ENCODE data around the gene SOX21. TPM values are rescaled to one million over a fixed set of nuclear protein-coding genes. Genes with fewer than 3 reads are reported as not detected.

SOX21 gene
- total RNA-seq, 1 donor from 2014 or later, result not detected

DNA sequence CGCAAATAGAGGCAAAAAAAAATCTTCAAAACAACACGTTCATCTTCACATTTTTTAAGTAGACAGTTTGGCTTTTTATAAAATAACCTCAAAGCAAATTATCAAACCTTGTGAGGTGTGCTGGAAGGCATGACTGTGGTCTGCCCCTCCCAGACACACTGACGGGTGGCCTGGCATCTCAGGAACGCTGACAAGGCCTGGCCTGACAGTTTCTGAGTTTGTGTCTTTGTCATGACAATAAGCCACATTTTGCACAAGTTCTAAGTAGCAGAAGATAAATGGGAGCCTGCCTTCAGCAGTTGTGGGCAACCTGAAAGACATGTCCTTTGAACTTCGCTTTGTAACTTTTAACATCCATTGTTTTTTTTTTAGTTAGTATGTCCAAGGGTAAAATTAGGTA, 38.5 kb downstream of the SOX21 start:
- Histone ChIP-seq H3K27ac (no peak overlapping the region), H3K36me3 (no peaks in the 10 kb centered on the region), H3K9me3 (no peaks in the 10 kb centered on the region), H3K4me1 (no peaks in the 10 kb centered on the region), H3K4me3 (no peak overlapping the region), H3K27me3 (no peaks in the 10 kb centered on the region)
- TF ChIP-seq, protein P1, sequence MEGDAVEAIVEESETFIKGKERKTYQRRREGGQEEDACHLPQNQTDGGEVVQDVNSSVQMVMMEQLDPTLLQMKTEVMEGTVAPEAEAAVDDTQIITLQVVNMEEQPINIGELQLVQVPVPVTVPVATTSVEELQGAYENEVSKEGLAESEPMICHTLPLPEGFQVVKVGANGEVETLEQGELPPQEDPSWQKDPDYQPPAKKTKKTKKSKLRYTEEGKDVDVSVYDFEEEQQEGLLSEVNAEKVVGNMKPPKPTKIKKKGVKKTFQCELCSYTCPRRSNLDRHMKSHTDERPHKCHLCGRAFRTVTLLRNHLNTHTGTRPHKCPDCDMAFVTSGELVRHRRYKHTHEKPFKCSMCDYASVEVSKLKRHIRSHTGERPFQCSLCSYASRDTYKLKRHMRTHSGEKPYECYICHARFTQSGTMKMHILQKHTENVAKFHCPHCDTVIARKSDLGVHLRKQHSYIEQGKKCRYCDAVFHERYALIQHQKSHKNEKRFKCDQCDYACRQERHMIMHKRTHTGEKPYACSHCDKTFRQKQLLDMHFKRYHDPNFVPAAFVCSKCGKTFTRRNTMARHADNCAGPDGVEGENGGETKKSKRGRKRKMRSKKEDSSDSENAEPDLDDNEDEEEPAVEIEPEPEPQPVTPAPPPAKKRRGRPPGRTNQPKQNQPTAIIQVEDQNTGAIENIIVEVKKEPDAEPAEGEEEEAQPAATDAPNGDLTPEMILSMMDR (IDR thresholded peaks at IDR 0.05), result no peak
- no peak for DNase-seq (ENCODE audit: low spot score in 2 of 2)
- intact Hi-C loops (cut with DNase I), result no loop called here

DNA sequence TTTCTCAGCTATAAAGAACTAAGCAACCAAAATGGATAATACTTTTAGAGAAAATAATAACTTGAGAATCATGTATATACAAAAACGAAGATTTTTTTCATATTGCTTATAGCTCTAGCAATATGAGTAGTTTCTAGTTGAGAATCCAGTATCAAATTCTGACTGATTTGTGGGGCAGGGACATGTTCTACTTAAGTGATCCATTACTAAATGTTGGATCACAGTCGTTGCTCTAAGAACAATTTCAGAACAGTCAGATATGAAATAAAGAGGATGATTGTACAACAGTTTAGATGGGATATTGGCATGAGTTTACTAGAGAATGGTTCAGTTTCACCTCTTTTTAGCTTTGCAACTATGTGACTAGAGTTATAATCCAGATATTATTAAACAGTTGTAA, 39.9 kb downstream of the SOX21 start:
- no peaks in the 10 kb centered on the region for H3K4me1 ChIP-seq
- H3K9me3 ChIP-seq, result no peaks in the 10 kb centered on the region
- DNase-seq (ENCODE audit: low spot score in 2 of 2), result no peak
- H3K4me3 ChIP-seq, result no peak overlapping the region
- no peak overlapping the region for H3K27ac ChIP-seq
- TF ChIP-seq, protein P1 (IDR thresholded peaks at IDR 0.05), result no peak
- H3K27me3 ChIP-seq, result no peaks in the 10 kb centered on the region
- intact Hi-C loops (cut with DNase I), result no loop called here
- H3K36me3 ChIP-seq, result no peaks in the 10 kb centered on the region

DNA sequence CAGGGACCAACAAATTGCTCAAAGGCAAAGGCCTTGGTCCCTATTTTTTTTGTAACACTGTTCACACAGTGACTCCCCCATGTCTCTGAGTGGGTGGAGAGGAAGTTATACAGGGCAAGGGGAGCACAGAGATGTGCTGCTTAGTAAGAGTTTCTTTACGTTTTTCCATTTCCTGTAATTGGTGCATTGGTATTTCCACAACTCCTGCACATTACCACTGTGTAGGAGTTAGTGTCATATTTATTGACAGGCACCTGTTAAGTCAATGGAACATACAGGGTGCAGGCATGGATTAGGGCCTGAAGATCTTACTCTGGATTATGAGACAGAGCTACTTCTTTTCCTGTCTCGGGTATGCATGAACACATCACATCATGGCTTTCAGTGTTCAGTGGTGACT, 45.2 kb downstream of the SOX21 start:
- Histone ChIP-seq H3K4me3 (no peak overlapping the region), H3K27me3 (no peaks in the 10 kb centered on the region), H3K9me3 (no peaks in the 10 kb centered on the region), H3K36me3 (no peaks in the 10 kb centered on the region), H3K27ac (no peak overlapping the region), H3K4me1 (no peaks in the 10 kb centered on the region)
- TF ChIP-seq, protein P1 (IDR thresholded peaks at IDR 0.05), result no peak
- intact Hi-C loops (cut with DNase I), result no loop called here
- DNase-seq (ENCODE audit: low spot score in 2 of 2), result no peak

DNA sequence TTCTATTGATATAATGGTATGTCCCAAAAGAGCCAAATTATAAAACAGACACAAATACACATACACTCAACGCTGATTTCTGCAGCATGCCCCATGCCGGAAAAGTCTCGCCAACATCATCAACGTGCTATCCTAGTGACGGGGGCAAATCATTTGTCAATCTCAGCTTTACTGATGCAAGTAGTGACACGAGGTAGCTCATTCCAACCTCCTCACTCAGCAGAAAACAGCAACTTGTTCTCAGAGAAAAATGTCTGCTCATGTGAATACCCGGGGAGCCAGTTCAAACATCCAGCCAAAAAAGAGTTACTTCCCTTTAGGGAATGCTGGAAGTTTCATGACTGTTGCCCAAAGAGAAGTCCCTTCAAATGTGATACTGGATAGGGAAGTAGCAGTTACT, 46.3 kb downstream of the SOX21 start:
- H3K4me1 ChIP-seq, result no peaks in the 10 kb centered on the region
- H3K27me3 ChIP-seq, result no peaks in the 10 kb centered on the region
- TF ChIP-seq, protein P1 (IDR thresholded peaks at IDR 0.05), result no peak
- H3K4me3 ChIP-seq, result no peak overlapping the region
- H3K9me3 ChIP-seq, result no peaks in the 10 kb centered on the region
- no peak overlapping the region for H3K27ac ChIP-seq
- no peak for DNase-seq (ENCODE audit: low spot score in 2 of 2)
- intact Hi-C loops (cut with DNase I), result no loop called here
- H3K36me3 ChIP-seq, result no peaks in the 10 kb centered on the region

DNA sequence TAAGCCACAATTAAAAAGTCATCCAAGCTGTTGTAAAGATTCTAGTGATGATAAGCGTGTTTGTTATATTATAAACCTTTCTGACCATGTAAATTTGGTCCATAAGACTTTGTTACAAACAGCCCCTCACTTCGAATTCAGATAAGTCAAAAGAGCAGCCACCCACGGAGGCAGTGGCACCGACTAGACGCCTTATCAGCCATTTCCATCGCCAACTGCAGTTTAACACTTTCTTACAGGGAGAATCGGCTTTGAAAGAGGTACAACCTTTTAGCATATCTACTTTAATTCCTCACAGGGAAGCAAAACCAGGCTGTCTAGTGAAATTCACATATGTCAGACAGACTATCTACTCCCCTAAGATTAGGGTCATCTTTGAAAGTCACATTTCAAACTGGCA, 47.5 kb downstream of the SOX21 start:
- Histone ChIP-seq H3K4me3 (no peak overlapping the region), H3K4me1 (no peaks in the 10 kb centered on the region), H3K27ac (no peak overlapping the region), H3K9me3 (no peaks in the 10 kb centered on the region), H3K36me3 (no peaks in the 10 kb centered on the region), H3K27me3 (no peaks in the 10 kb centered on the region)
- no peak for DNase-seq (ENCODE audit: low spot score in 2 of 2)
- TF ChIP-seq, protein P1 (IDR thresholded peaks at IDR 0.05), result no peak
- intact Hi-C loops (cut with DNase I), result no loop called here

DNA sequence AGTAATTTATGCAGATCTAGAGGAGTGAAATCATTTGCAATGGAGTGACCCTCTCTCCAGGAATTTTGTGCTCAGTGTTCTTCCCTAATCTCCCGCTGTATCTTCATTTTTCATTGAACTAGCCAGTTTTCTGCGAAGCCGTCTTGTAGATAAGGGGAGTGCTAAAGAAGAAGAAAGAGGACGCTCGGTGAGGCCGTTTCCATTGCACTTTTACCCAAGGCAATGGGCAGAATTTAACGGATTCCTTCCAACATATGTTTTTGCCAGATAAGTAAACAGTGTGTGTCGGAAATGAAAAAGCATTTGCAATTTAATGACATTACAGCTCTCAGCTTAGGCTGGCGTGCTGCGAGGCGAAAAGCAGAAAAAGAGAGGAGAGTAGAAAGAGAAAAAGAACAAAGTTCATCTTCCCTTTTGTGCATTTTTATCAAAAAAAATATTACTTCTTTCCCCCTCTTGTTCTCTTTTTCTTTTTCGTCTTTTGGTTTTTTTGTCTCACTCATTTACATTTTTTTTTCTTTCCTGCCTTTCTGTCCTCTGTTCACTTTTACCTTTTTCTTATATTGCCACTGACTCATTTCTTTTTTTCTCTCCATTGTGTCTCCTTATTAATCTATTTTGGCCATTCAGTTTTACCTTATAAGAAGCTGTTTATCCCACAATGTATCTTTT, 49.9 kb downstream of the SOX21 start:
- Histone ChIP-seq H3K4me3 (no peak overlapping the region), H3K36me3 (no peaks in the 10 kb centered on the region), H3K9me3 (no peaks in the 10 kb centered on the region), H3K27me3 (no peaks in the 10 kb centered on the region), H3K4me1 (no peaks in the 10 kb centered on the region), H3K27ac (no peak overlapping the region)
- intact Hi-C loops (cut with DNase I), result no loop called here
- TF ChIP-seq, protein P1 (IDR thresholded peaks at IDR 0.05), result no peak
- DNase-seq (ENCODE audit: low spot score in 2 of 2), result no peak

Measured in ascending aorta (tissue), 2 donors.